Endothelial cell of umbilical vein (primary cell): ENCODE measurements around the gene GADD45GIP1. TPM values are rescaled to one million over a fixed set of nuclear protein-coding genes. Genes with fewer than 3 reads are reported as not detected.

Experiments used
- BruUV-seq: library from RNA; stranded (reverse); fragments of 400-500 nt; replicated peaks from 2 replicates; lab custom pipeline; 2021; lab: Mats Ljungman, UMichigan
- CTCF ChIA-PET: fragments of 300-600, 350-600 bp; sonication (Branson Sonifier 250); formaldehyde crosslinking; loops from one replicate; lab custom pipeline; 2021; ENCODE audit warnings: antibody characterized with exemption, inconsistent platforms; lab: Charles Lee
- POLR2A ChIA-PET: fragments of 300-600, 350-600 bp; sonication (Branson Sonifier 250); formaldehyde crosslinking; loops from one replicate; lab custom pipeline; 2021; ENCODE audit warnings: antibody characterized with exemption, inconsistent platforms; lab: Charles Lee
- DNase-seq: peaks from one replicate; pipeline ENCODE4 v3.0.0-alpha.2; 2011; ENCODE audit warnings: low read depth, low spot score
- FAIRE-seq: peaks from 2 replicates; lab custom pipeline; 2011; peaks lifted over from hg19 to GRCh38; lab: Jason Lieb, UNC
- H2AFZ ChIP-seq: 2 replicates; pipeline ENCODE4 v1.6.0; 2012; ENCODE audit warnings: low read depth, low read length, control low read depth, inconsistent platforms
- H3K27ac ChIP-seq: 2 replicates; pipeline ENCODE4 v1.5.1; 2011; ENCODE audit warnings: low read depth, mild to moderate bottlenecking, control low read depth, low read length, moderate library complexity; ENCODE audit not compliant: insufficient read depth
- H3K27me3 ChIP-seq, 2 experiments: 2 replicates each; pipeline versions ENCODE4 v1.6.0 to v1.6.1; 2011; ENCODE audit warnings: low read length in 2 of 2, mixed read lengths in 1 of 2; ENCODE audit not compliant: control insufficient read depth in 2 of 2, insufficient read depth in 2 of 2
- H3K36me3 ChIP-seq, 2 experiments: 2 replicates in 1 of 2; 3 replicates in 1 of 2; pipeline ENCODE4 v1.5.1; 2011; ENCODE audit warnings: low read length in 2 of 2, mild to moderate bottlenecking in 1 of 2, moderate library complexity in 1 of 2; ENCODE audit not compliant: control insufficient read depth in 2 of 2, insufficient read depth in 2 of 2; ENCODE audit errors: extremely low read depth in 1 of 2
- H3K4me1 ChIP-seq: 3 replicates; pipeline ENCODE4 v1.5.1; 2011; ENCODE audit warnings: mild to moderate bottlenecking, low read length; ENCODE audit not compliant: control insufficient read depth, insufficient read depth; ENCODE audit errors: extremely low read depth
- H3K4me2 ChIP-seq: 2 replicates; pipeline ENCODE4 v1.6.1; 2011; ENCODE audit warnings: low read length, control low read depth, mixed read lengths; ENCODE audit not compliant: insufficient read depth
- H3K4me3 ChIP-seq, 3 experiments: fragments of 200-600 bp in 1 of 3; sonication (generic), shearing (Covaris generic) in 1 of 3; replicated peaks in 1 of 3; 2 replicates each; pipeline ENCODE4 v1.5.1; 2011 to 2016; ENCODE audit warnings: control low read depth in 3 of 3, low read length in 3 of 3, mild to moderate bottlenecking in 2 of 3, inconsistent platforms in 1 of 3, low read depth in 1 of 3, moderate library complexity in 1 of 3; ENCODE audit not compliant: insufficient read depth in 1 of 3
- H3K79me2 ChIP-seq: 2 replicates; pipeline ENCODE4 v1.6.0; 2012; ENCODE audit warnings: low read length, inconsistent platforms; ENCODE audit not compliant: control insufficient read depth, insufficient read depth
- H3K9ac ChIP-seq: replicated peaks from 2 replicates; pipeline ENCODE3; 2011; ENCODE audit warnings: low read length, control low read depth; ENCODE audit not compliant: insufficient read depth; ENCODE audit errors: extremely low read depth
- H3K9me1 ChIP-seq: replicated peaks from 3 replicates; pipeline ENCODE4 v1.6.0; 2011; ENCODE audit warnings: mild to moderate bottlenecking, low read length; ENCODE audit not compliant: control insufficient read depth, insufficient read depth; ENCODE audit errors: extremely low read depth
- H3K9me3 ChIP-seq: replicated peaks from 2 replicates; pipeline ENCODE4 v1.5.1; 2012; ENCODE audit warnings: low read length, inconsistent platforms; ENCODE audit not compliant: control insufficient read depth, insufficient read depth
- H4K20me1 ChIP-seq: replicated peaks from 2 replicates; pipeline ENCODE3; 2011; ENCODE audit warnings: mild to moderate bottlenecking, low read length; ENCODE audit not compliant: control insufficient read depth, insufficient read depth; ENCODE audit errors: extremely low read depth
- EZH2 ChIP-seq: IDR thresholded peaks from 2 replicates; pipeline ENCODE4 v1.6.1; 2012; ENCODE audit warnings: borderline replicate concordance, low read depth, mild to moderate bottlenecking, moderate library complexity, low read length, inconsistent platforms; ENCODE audit not compliant: severe bottlenecking
- FOS ChIP-seq: IDR thresholded peaks from 2 replicates; pipeline ENCODE4 v1.6.1; 2011; ENCODE audit warnings: mild to moderate bottlenecking, low read length, moderate library complexity, borderline replicate concordance; ENCODE audit not compliant: insufficient read depth
- GATA2 ChIP-seq: IDR thresholded peaks from 2 replicates; pipeline ENCODE4 v1.7.0; 2011; ENCODE audit warnings: low read depth, mild to moderate bottlenecking, moderate library complexity, mixed read lengths, low read length; ENCODE audit not compliant: insufficient read length, insufficient read depth
- JUN ChIP-seq: IDR thresholded peaks from 2 replicates; pipeline ENCODE4 v1.6.1; 2011; ENCODE audit warnings: borderline replicate concordance, low read depth; ENCODE audit not compliant: insufficient read length, insufficient read depth
- MAX ChIP-seq: IDR thresholded peaks from 2 replicates; pipeline ENCODE4 v1.6.1; 2011; ENCODE audit not compliant: insufficient read depth, insufficient read length
- MYC ChIP-seq: IDR thresholded peaks from one replicate; pipeline ENCODE4 v1.6.1; 2011; ENCODE audit warnings: mild to moderate bottlenecking, low read depth, low read length
- POLR2A ChIP-seq: IDR thresholded peaks from 2 replicates; pipeline ENCODE4 v1.6.1; 2012; ENCODE audit warnings: low read depth, mild to moderate bottlenecking, control low read depth, low read length
- POLR2AphosphoS5 ChIP-seq: IDR thresholded peaks from 2 replicates; pipeline ENCODE4 v1.6.1; 2012; ENCODE audit warnings: low read depth, mild to moderate bottlenecking, control low read depth, low read length, moderate library complexity; ENCODE audit not compliant: insufficient read depth
- dilution Hi-C: fragments of 300-500 bp; cut with MboI; formaldehyde crosslinking; loops from one replicate; pipeline ENCODE4 v1.15.0; 2019; ENCODE audit warnings: low sequenced_read_pairs; ENCODE audit not compliant: extremely low pct_ligation_motif_present
- intact Hi-C: fragments of 100-400 bp; cut with micrococcal nuclease; formaldehyde crosslinking; loops from one replicate; pipeline ENCODE4 v1.10.0; 2022
- polyA plus RNA-seq, 4 experiments: library from polyadenylated mRNA; depleted of rRNA in 3 of 4; stranded (reverse) in 3 of 4; unstranded in 1 of 4; fragments of >200 nt; gene quantifications; 2 replicates each; pipeline versions ENCODE4 v1.2.1 to v1.2.3, GENCODE V29; 2011 to 2012; ENCODE audit warnings: missing spikeins in 1 of 4
- total RNA-seq: library from RNA; stranded (reverse); gene quantifications from 2 replicates; pipeline ENCODE4 v1.2.3, GENCODE V29; 2021
- TF ChIP-seq, protein P1 (sequence below), 2 donors: IDR thresholded peaks; 1 replicate in 1 of 2; 2 replicates in 1 of 2; pipeline ENCODE4 v1.5.1; 2011; ENCODE audit warnings: low read length in 2 of 2, mild to moderate bottlenecking in 2 of 2, moderate library complexity in 2 of 2, control low read depth in 1 of 2, inconsistent platforms in 1 of 2, low read depth in 1 of 2; ENCODE audit not compliant: insufficient read depth in 1 of 2; ENCODE audit errors: extremely low read depth in 1 of 2

Gene GADD45GIP1
- total and polyA plus RNA-seq, 2 donors (not counting 3 experiments of a cell fraction or from before 2014, with no cell fraction given), result 32.8 to 38.3 TPM

DNA sequence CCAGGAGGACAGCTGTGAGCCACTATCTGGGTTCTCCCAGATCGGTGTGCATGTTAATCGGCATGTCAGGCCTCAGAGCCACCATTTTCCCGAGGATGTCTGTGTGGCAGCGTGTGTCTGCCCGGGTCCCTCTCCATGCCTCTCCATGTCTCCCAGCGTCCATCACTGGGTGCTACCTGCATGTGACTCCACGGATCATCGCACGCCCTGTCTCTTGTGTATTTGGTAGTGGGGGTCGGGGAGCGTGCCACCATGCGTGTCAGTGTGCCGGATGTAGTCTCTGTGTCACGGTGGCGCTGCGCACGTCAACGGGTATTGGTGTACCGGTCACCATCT is 44.1 kb upstream of the GADD45GIP1 start:
- peaks cover 5% of the 10 kb centered on the region for H3K4me1 ChIP-seq
- POLR2A ChIA-PET, result no interaction called here
- intact Hi-C loops, result no loop called here
- H3K36me3 ChIP-seq, result peaks cover 0 to 3% of the 10 kb centered on the region in 2 experiments
- no peak for FAIRE-seq
- H3K4me3 ChIP-seq, result no peak overlapping the region
- DNase-seq, result no peak
- no peaks in the 10 kb centered on the region for H3K9me1 ChIP-seq
- H3K27me3 ChIP-seq, result no peaks in the 10 kb centered on the region
- CTCF ChIA-PET, result interaction anchor here (3.7 kb wide), 1 partner anchor 59 kb away, joined by 16 read pairs; no protein-coding TSS in a partner anchor
- H3K79me2 ChIP-seq, result no peaks in the 10 kb centered on the region
- no peaks in the 10 kb centered on the region for H3K9me3 ChIP-seq
- no peak overlapping the region for H3K4me2 ChIP-seq
- no peaks in the 10 kb centered on the region for H4K20me1 ChIP-seq
- H2AFZ ChIP-seq, result no peak overlapping the region
- TF ChIP-seq GATA2 (no peak), MYC (no peak), POLR2AphosphoS5 (no peak), MAX (no peak), EZH2 (no peak), FOS (no peak), POLR2A (no peak), JUN (no peak)
- TF ChIP-seq, protein P1, sequence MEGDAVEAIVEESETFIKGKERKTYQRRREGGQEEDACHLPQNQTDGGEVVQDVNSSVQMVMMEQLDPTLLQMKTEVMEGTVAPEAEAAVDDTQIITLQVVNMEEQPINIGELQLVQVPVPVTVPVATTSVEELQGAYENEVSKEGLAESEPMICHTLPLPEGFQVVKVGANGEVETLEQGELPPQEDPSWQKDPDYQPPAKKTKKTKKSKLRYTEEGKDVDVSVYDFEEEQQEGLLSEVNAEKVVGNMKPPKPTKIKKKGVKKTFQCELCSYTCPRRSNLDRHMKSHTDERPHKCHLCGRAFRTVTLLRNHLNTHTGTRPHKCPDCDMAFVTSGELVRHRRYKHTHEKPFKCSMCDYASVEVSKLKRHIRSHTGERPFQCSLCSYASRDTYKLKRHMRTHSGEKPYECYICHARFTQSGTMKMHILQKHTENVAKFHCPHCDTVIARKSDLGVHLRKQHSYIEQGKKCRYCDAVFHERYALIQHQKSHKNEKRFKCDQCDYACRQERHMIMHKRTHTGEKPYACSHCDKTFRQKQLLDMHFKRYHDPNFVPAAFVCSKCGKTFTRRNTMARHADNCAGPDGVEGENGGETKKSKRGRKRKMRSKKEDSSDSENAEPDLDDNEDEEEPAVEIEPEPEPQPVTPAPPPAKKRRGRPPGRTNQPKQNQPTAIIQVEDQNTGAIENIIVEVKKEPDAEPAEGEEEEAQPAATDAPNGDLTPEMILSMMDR (IDR thresholded peaks at IDR 0.05; ENCODE audit: extremely low read depth in 1 of 2, insufficient read depth in 1 of 2, low read depth in 1 of 2, low read length in 2 of 2), result no peak
- dilution Hi-C loops, result no loop called here
- BruUV-seq, result no TSS peak
- H3K9ac ChIP-seq, result no peak overlapping the region
- H3K27ac ChIP-seq, result no peak overlapping the region
